HUES64 (cell line): Measurements from ENCODE around the gene RARRES1.

Source experiments
- H3K27ac ChIP-seq: 2 replicates; pipeline ENCODE4 v1.7.0; 2013; ENCODE audit warnings: low read depth, low read length, inconsistent platforms
- H3K27me3 ChIP-seq: 2 replicates; pipeline ENCODE4 v1.6.1; 2013; ENCODE audit warnings: mild to moderate bottlenecking, low read length; ENCODE audit not compliant: insufficient read depth
- H3K36me3 ChIP-seq: 2 replicates; pipeline ENCODE4 v1.6.1; 2013; ENCODE audit warnings: mild to moderate bottlenecking, low read length; ENCODE audit not compliant: insufficient read depth
- H3K4me1 ChIP-seq: 2 replicates; pipeline ENCODE4 v1.6.1; 2013; ENCODE audit warnings: mild to moderate bottlenecking, low read length, moderate library complexity; ENCODE audit not compliant: insufficient read depth
- H3K4me3 ChIP-seq: 2 replicates; pipeline ENCODE4 v1.5.1; 2013; ENCODE audit warnings: mild to moderate bottlenecking, low read length, moderate library complexity
- H3K9ac ChIP-seq: 2 replicates; pipeline ENCODE4 v1.6.1; 2013; ENCODE audit warnings: mild to moderate bottlenecking, low read depth, low read length
- H3K9me3 ChIP-seq: 2 replicates; pipeline ENCODE4 v1.6.1; 2013; ENCODE audit warnings: low read depth, low read length; ENCODE audit not compliant: insufficient read depth
- WGBS: fragments of 150-250, 120-280 bp; methylation state at CpG from one replicate; pipeline ENCODE4 v1.1.7; 2013; ENCODE audit warnings: missing lambda C conversion rate; 5-methylcytosine and 5-hydroxymethylcytosine counted together

RARRES1 gene

DNA sequence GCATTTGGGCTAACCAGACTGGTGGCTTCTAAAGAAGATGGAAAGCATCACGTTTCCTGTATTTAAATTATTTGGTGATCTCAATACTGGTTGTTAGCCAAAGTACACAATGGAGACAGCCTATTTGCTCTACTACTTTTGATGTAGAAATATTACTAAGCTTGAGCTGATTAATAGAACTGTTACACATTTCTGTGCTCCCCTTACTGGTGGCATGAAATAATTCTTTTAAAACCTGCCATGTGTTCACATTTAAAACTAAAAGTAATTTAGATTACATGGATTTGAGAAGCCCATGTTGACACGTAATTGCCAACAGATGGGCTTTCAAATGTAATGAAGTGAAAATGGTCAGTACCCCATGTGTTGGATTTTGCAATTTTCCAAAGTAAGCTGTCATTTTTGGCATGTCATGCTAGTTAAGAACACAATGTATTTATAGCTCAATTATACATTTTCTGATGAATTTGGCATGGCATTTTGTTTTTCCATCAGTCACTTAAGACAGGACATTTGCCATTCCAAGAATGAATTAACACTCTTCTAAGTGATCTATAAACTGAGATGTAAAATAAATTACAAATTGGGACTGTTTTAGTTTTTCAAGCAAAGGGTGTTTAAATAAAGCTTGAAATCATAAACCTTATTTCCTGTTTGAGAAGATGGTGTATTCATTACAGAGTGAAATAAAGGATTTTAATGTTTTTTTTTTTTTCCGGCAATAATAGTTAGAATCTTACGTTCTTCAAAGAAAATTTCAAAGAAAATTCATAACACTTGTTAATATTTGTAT lies 10.8 kb upstream of the RARRES1 start:
- H3K4me1 ChIP-seq: no peaks in the 10 kb centered on the region
- no peaks in the 10 kb centered on the region for H3K9me3 ChIP-seq
- no peaks in the 10 kb centered on the region for H3K27me3 ChIP-seq
- H3K9ac ChIP-seq: no peak overlapping the region
- H3K4me3 ChIP-seq: no peak overlapping the region
- H3K36me3 ChIP-seq: no peaks in the 10 kb centered on the region
- 84% methylated on average over 2 of the region's 4 CpGs for WGBS
- H3K27ac ChIP-seq: no peak overlapping the region

DNA sequence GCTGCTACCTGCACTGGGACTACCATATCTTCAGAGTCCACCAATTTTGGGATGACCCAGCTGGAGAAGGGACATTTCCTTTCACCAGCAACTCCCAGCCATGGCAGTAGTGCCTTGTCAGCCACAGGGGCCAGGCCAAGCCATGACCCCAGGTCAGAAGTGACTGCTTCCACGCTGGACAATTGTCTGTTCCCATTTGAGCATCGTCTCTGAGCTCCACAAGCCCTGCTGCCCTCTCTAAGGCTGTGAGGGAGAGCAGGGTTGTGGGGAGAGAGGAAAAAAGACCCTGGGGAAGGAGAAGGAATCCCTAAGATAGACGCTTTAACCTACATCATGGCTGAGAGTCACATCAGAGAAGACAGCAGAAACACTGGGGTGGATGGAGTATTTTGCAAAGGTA lies 7.4 kb upstream of the RARRES1 start:
- 91% methylated on average over 3 of the region's 3 CpGs for WGBS
- Histone ChIP-seq H3K9ac (no peak overlapping the region), H3K9me3 (peaks cover 4% of the 10 kb centered on the region), H3K36me3 (no peaks in the 10 kb centered on the region), H3K4me3 (no peak overlapping the region), H3K4me1 (no peaks in the 10 kb centered on the region), H3K27me3 (no peaks in the 10 kb centered on the region), H3K27ac (no peak overlapping the region)

DNA sequence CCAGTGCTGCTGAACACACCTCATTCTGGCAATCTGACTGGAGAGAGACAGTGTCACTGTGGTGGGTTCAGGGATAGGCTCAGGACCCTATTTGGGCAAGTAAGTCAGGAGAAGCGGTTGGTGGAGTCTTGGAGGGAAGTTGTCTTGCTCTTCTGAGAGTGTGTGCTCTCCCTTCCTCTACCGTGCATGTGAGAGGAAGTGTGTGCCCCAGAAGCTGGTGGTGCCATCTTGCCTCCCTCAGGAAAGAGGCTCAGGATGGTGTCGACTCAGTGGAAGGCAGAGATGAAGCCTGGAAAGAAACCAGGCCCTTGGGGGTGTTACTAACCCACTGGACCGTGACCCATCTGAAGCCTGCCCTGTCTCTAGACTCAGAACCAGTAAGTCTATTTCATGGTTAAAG lies 6.8 kb upstream of the RARRES1 start:
- Histone ChIP-seq H3K36me3 (no peaks in the 10 kb centered on the region), H3K27me3 (no peaks in the 10 kb centered on the region), H3K4me3 (no peak overlapping the region), H3K27ac (no peak overlapping the region), H3K9ac (no peak overlapping the region), H3K4me1 (no peaks in the 10 kb centered on the region), H3K9me3 (peaks cover 4% of the 10 kb centered on the region)
- WGBS: 90% methylated on average over 4 of the region's 4 CpGs

DNA sequence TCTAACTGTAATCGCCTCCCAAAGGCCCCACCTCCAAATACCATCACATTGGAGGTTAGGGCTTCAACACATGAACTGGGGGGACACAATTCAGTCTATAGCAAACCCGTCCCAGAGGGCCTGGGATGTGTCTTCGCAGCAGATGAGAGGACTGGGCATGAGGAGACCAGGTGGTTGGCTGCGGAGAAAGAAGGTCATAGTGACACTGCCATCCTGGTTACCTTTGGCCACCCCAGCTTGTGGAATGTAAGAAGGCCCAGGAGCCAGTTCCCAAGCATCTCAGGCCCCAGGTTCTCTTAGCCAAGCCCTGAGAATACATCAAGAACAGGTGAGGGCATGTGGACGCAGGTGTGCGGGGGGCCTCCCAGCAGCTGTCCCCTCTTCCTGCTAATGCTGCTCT lies 6.4 kb upstream of the RARRES1 start:
- 93% methylated on average over 6 of the region's 6 CpGs for WGBS
- H3K27ac ChIP-seq: no peak overlapping the region
- peaks cover 3% of the 10 kb centered on the region; the same call in 1 of the 2 replicates for H3K27me3 ChIP-seq
- H3K36me3 ChIP-seq: no peaks in the 10 kb centered on the region
- H3K4me1 ChIP-seq: no peaks in the 10 kb centered on the region
- H3K9ac ChIP-seq: no peak overlapping the region
- no peak overlapping the region for H3K4me3 ChIP-seq
- H3K9me3 ChIP-seq: peaks cover 4% of the 10 kb centered on the region

DNA sequence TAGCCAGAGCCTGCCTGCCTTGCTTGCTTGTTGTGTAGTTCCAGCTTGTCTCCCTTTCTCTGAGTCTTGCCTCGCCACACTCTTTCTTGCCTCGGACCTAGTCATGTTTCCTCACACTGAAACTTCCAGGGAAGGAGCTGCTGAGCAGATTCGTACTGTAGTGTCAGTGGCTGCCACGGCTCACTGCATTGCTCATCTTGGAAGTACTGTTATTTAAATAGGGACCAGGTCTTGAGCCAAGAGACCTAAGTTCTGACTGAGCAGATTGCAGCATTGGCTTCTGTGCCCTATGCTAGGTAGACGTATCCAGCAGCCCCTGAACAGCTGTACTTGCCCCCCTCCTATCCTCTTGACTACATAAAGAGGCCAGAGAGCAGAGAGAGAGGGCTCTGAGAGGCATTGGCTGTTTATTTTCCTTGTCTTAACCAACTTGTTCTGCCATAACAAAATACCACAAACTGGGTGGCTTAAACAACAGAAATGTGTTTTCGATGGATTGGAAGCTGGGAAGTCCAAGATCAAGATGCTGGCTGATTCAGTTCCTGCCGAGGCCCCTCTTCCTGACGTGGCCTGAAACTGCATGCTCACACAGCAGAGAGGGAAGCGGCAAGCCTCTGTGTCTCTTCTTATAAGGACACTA lies 5.8 kb upstream of the RARRES1 start:
- Histone ChIP-seq H3K36me3 (no peaks in the 10 kb centered on the region), H3K4me1 (no peaks in the 10 kb centered on the region), H3K9ac (no peak overlapping the region), H3K9me3 (peaks cover 4% of the 10 kb centered on the region), H3K27ac (no peak overlapping the region), H3K4me3 (no peak overlapping the region), H3K27me3 (peaks cover 5% of the 10 kb centered on the region)
- WGBS: 90% methylated on average over 8 of the region's 9 CpGs

DNA sequence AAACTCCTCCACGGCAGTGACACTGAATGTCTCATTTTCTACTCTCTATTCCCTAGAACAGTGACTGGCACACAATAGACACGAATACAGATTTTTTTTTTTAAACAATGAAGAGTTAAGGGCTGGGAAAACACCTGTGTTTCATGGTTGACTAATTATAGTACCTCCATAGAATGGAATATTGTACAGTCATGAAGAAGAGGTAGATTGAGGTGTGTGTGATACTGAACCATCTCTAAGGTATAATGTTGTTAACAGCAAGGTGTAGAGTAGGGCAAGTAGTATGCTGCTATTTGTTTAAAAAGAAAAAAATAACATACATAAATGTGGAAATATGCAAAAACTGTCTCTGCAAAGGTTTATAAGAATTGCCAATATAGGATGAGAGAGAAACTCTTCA lies 5.2 kb upstream of the RARRES1 start:
- WGBS: 100% methylated on average over 2 of the region's 2 CpGs
- no peak overlapping the region for H3K27ac ChIP-seq
- peaks cover 4% of the 10 kb centered on the region for H3K9me3 ChIP-seq
- no peaks in the 10 kb centered on the region for H3K36me3 ChIP-seq
- H3K4me3 ChIP-seq: no peak overlapping the region
- no peak overlapping the region for H3K9ac ChIP-seq
- H3K4me1 ChIP-seq: no peaks in the 10 kb centered on the region
- peaks cover 12% of the 10 kb centered on the region for H3K27me3 ChIP-seq

DNA sequence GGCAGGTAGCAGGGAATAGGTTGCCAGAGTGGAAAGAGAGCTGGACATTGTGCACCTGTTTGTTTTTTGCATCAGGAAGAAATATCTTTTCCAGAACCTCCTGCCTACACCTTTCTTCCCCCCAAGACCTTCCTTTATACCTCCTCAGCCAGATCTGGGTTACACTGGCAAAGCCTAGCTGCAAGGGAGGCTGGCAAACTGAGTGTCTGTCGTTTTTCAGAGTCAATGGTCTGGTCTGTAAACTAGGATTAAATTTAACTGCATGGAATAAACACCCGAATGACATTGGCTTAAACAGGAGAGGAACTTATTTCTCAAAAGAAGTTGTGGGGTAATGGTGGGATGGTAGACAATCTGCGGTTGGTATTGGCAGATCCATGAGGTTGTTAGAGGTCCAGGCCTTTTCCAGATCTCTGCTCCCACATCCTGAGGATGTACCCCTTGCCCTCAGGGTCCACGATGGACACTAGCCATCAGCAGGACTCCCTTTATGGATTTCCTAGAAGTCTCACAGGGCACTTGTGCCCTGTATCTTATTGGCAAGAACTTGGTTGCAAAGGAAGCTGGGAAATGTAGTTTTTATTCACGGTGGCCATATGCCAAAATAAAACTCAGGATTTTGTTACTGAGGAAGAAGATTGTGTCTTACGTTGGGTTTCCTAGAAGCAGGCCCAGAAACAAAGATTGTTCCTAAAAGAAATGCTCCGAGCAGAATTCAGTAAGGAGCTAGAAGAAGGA lies 3.2 kb upstream of the RARRES1 start:
- 82% methylated on average over 7 of the region's 7 CpGs for WGBS
- no peak overlapping the region for H3K4me3 ChIP-seq
- no peak overlapping the region for H3K9ac ChIP-seq
- H3K9me3 ChIP-seq: peaks cover 4% of the 10 kb centered on the region
- peaks cover 28% of the 10 kb centered on the region for H3K27me3 ChIP-seq
- no peaks in the 10 kb centered on the region for H3K36me3 ChIP-seq
- no peaks in the 10 kb centered on the region for H3K4me1 ChIP-seq
- H3K27ac ChIP-seq: no peak overlapping the region

DNA sequence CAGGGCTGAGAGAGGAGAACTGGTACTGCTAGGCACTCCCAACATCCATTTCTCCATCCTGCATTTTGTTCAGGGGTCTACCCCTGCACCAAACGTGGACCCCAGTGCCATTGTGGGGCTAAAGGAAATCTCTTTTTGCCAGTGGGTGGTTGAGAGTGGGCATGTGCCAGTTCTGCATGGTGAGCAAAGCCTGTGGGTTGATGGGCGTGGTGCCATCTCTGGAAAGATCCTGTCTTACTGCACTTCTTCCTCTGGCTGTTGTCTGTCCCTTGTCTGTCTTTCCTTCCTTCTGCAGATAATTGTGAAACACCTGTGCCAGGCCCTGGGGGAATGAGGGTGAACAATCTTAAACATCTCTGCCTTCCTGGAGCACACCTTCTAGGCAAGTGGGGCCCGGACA lies 1.4 kb upstream of the RARRES1 start:
- Histone ChIP-seq H3K9ac (no peak overlapping the region), H3K4me3 (no peak overlapping the region), H3K36me3 (no peaks in the 10 kb centered on the region), H3K9me3 (peaks cover 4% of the 10 kb centered on the region), H3K4me1 (no peaks in the 10 kb centered on the region), H3K27me3 (peaks cover 28% of the 10 kb centered on the region), H3K27ac (no peak overlapping the region)
- 95% methylated on average over 3 of the region's 3 CpGs for WGBS

DNA sequence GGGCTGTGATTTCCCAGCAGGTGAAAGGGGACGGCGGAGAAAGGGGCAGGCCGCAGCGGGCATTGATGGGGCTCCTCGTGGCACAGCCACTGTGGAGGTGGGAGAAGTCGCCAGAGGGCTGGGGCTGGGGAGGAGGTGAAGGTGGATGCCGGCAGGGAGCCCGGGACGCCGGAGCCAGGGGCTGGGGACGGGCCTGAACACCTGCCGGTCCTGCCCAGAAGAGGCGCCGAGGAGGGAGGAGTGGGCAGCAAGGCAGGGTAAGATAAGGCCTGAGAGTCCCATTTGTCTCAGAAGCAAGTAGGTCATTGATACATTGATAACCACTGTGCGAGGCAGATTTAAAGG lies 571 bp upstream of the RARRES1 start:
- peak overlapping the region; percentile 66 for H3K4me3 ChIP-seq

DNA sequence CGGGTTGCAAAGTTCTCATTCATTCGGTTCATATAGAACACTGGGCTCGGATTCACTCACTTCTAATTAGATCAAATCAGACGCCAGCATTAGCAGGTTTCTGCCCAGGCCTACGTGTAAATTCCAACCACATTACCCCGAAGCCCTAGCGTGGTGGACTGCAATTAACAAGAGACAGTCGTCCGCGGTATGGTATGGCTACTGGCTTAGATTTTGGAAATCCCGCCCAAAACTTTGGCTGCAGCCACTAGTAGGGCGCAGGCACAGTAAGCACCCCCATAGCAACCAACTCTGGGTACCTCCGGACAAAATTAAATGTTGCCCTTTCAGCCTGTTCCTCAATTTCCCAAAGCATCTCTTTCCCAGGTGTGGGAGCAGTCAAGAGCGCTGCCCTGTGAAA lies 771 bp downstream of the RARRES1 start:
- Histone ChIP-seq H3K27ac (no peak overlapping the region), H3K4me1 (peaks cover 2% of the 10 kb centered on the region), H3K9ac (peak overlapping the region; percentile 61), H3K36me3 (no peaks in the 10 kb centered on the region), H3K4me3 (peak overlapping the region; percentile 66), H3K27me3 (peaks cover 28% of the 10 kb centered on the region), H3K9me3 (peaks cover 4% of the 10 kb centered on the region)
- WGBS: 83% methylated on average over 14 of the region's 14 CpGs

More for the DNA sequence above, 571 bp upstream of the RARRES1 start:
- Histone ChIP-seq H3K36me3 (no peaks in the 10 kb centered on the region), H3K9ac (peak overlapping the region; percentile 61), H3K4me1 (no peaks in the 10 kb centered on the region), H3K9me3 (peaks cover 4% of the 10 kb centered on the region), H3K27me3 (peaks cover 28% of the 10 kb centered on the region), H3K27ac (no peak overlapping the region)
- 16% methylated on average over 15 of the region's 15 CpGs for WGBS

DNA sequence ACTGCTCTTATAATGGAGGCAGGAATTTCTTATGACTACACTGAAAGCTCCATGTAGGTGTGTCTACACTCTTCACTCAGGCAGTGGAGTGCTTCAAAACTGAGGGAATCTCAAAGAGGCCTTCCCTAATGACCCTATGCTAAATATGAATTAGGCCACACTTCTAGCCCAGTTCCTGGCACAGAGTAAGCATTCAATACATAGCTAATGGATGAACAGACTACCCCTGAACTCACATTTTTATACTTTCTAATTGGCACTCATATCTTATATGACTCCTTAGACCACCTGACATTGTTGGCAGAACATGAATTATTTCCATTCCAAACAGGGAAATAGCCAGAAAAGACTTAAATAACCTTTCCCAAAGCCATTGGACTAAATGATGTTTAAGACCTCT lies 3.4 kb downstream of the RARRES1 start:
- H3K27me3 ChIP-seq: peaks cover 26% of the 10 kb centered on the region
- no peak overlapping the region for H3K4me3 ChIP-seq
- H3K4me1 ChIP-seq: peaks cover 2% of the 10 kb centered on the region
- no peak overlapping the region for H3K27ac ChIP-seq
- no peaks in the 10 kb centered on the region for H3K36me3 ChIP-seq
- H3K9ac ChIP-seq: no peak overlapping the region
- no peaks in the 10 kb centered on the region for H3K9me3 ChIP-seq
